WTC11 (cell line): ENCODE results near the gene ELK3.

Experiments used
- CTCF ChIP-seq: fragments of 200-600 bp; IDR thresholded peaks from 2 replicates; pipeline ENCODE4 v1.8.0; 2022; ENCODE audit warnings: antibody characterized with exemption
- RELA ChIP-seq: sonication (generic); formaldehyde crosslinking; IDR thresholded peaks from 2 replicates; pipeline ENCODE4 v1.8.1; 2022; ENCODE audit warnings: missing genetic modification reagents, mild to moderate bottlenecking, borderline replicate concordance

DNA sequence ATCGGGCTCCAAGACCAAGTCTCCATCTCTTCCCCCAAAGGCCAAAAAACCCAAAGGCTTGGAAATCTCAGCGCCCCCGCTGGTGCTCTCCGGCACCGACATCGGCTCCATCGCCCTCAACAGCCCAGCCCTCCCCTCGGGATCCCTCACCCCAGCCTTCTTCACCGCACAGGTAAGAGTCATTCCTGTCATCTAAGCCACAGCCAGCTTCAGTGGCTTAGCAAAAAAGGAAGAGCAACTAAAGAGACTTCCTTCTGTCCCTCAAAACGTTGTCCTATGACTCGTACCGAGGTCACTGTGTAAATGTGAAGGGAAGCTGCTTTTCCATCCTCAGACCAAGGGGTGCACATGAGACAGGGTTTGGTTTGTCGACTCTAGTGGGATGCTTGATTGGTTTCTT, 53.4 kb downstream of the ELK3 start:
- TF ChIP-seq CTCF, result no peak
- TF ChIP-seq RELA (CRISPR knock-in tag), result no peak
